Nephron (organoid): ENCODE results near the gene MACIR.

Experiments
- H3K27ac Mint-ChIP-seq, 3 experiments: 2 replicates each; pipeline ENCODE4 v1.8.0; 2020; ENCODE audit warnings: mixed read lengths in 3 of 3, mild to moderate bottlenecking in 2 of 3, moderate library complexity in 1 of 3
- H3K27me3 Mint-ChIP-seq: 2 replicates; pipeline ENCODE4 v1.8.0; 2021; ENCODE audit warnings: low read depth, mild to moderate bottlenecking, moderate library complexity, mixed read lengths
- H3K36me3 Mint-ChIP-seq: 2 replicates; pipeline ENCODE4 v1.8.0; 2020; ENCODE audit warnings: low read depth, mixed read lengths
- H3K4me1 Mint-ChIP-seq: 2 replicates; pipeline ENCODE4 v1.8.0; 2020; ENCODE audit warnings: mixed read lengths
- H3K4me3 Mint-ChIP-seq, 3 experiments: 2 replicates each; pipeline ENCODE4 v1.8.0; 2020; ENCODE audit warnings: mild to moderate bottlenecking in 3 of 3, mixed read lengths in 3 of 3, moderate library complexity in 2 of 3
- H3K9me3 Mint-ChIP-seq: 2 replicates; pipeline ENCODE4 v1.8.0; 2020; ENCODE audit warnings: mixed read lengths
- TF ChIP-seq, protein P1 (sequence below), 3 experiments: fragments of 200-600 bp; sonication (generic); IDR thresholded peaks; one replicate each; pipeline ENCODE4 v1.5.0; 2021; ENCODE audit warnings: antibody characterized with exemption in 3 of 3; ENCODE audit not compliant: unreplicated experiment in 3 of 3

The MACIR gene

DNA sequence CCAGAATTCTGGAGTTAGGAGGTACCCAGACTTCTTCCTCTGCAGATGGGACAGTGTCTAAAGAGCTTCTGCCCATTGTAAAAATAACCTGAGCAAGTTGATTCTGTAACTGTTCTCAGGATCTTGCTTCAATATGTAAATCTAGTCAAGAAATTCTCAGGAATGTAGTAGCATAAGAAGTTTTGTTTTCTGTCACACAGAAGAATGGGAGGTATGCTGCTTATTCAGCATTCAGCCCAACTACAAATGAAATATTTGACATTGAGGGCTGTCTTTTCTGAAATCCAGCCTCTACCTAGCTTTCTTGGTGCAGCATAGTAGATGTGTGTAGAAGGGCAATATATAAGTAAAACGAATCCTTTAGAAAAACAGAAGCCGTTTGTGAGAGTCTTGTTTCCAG is 13.8 kb downstream of the MACIR start:
- H3K4me1 Mint-ChIP-seq: no peaks in the 10 kb centered on the region
- no peaks in the 10 kb centered on the region for H3K27me3 Mint-ChIP-seq
- peaks cover 24% of the 10 kb centered on the region for H3K36me3 Mint-ChIP-seq
- TF ChIP-seq, protein P1, sequence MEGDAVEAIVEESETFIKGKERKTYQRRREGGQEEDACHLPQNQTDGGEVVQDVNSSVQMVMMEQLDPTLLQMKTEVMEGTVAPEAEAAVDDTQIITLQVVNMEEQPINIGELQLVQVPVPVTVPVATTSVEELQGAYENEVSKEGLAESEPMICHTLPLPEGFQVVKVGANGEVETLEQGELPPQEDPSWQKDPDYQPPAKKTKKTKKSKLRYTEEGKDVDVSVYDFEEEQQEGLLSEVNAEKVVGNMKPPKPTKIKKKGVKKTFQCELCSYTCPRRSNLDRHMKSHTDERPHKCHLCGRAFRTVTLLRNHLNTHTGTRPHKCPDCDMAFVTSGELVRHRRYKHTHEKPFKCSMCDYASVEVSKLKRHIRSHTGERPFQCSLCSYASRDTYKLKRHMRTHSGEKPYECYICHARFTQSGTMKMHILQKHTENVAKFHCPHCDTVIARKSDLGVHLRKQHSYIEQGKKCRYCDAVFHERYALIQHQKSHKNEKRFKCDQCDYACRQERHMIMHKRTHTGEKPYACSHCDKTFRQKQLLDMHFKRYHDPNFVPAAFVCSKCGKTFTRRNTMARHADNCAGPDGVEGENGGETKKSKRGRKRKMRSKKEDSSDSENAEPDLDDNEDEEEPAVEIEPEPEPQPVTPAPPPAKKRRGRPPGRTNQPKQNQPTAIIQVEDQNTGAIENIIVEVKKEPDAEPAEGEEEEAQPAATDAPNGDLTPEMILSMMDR (IDR thresholded peaks at IDR 0.05; ENCODE audit: unreplicated experiment in 3 of 3): no peak
- no peak overlapping the region for H3K4me3 Mint-ChIP-seq
- H3K9me3 Mint-ChIP-seq: no peaks in the 10 kb centered on the region
- peak overlapping the region in 2 of 3 experiments; percentile 55 to 83 for H3K27ac Mint-ChIP-seq

DNA sequence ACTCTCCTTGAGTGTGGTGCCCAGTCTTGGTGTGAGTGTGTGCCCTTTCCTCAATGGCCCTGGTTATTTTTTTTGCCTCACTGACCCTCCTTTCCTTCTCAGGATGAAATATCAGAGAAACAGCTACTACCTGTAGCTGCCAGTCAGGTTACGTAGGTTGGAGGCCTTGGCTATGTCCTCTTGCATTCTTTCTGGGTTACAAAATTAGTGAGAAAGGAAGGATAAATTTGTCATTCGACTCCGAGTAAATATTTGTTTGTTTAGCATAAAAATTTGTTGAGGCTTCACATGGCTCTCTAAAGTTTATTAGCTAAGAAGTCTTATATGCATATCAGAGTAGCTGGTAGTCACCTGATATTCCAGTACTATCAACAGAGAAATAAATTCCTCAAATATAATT is 15.4 kb downstream of the MACIR start:
- no peaks in the 10 kb centered on the region for H3K4me1 Mint-ChIP-seq
- H3K36me3 Mint-ChIP-seq: peaks cover 19% of the 10 kb centered on the region
- H3K27me3 Mint-ChIP-seq: no peaks in the 10 kb centered on the region
- TF ChIP-seq, protein P1 (IDR thresholded peaks at IDR 0.05; ENCODE audit: unreplicated experiment in 3 of 3): no peak
- H3K9me3 Mint-ChIP-seq: no peaks in the 10 kb centered on the region
- no peak overlapping the region for H3K27ac Mint-ChIP-seq
- no peak overlapping the region for H3K4me3 Mint-ChIP-seq

DNA sequence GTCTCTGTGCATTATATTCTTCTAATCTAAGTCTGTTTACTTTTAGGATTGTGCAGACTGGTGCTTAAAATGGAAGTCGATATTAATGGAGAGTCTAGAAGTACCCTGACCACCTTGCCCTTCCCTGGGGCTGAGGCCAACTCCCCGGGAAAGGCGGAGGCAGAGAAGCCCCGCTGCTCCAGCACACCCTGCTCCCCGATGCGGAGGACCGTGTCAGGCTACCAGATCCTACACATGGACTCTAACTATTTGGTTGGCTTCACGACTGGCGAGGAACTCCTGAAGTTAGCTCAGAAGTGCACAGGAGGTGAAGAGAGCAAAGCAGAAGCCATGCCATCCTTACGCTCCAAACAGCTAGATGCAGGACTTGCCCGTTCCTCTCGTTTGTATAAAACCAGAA is 17.3 kb downstream of the MACIR start:
- H3K4me1 Mint-ChIP-seq: no peaks in the 10 kb centered on the region
- TF ChIP-seq, protein P1 (IDR thresholded peaks at IDR 0.05; ENCODE audit: unreplicated experiment in 3 of 3): no peak
- H3K36me3 Mint-ChIP-seq: peaks cover 31% of the 10 kb centered on the region
- H3K4me3 Mint-ChIP-seq: no peak overlapping the region
- no peaks in the 10 kb centered on the region for H3K27me3 Mint-ChIP-seq
- H3K27ac Mint-ChIP-seq: no peak overlapping the region
- H3K9me3 Mint-ChIP-seq: no peaks in the 10 kb centered on the region

DNA sequence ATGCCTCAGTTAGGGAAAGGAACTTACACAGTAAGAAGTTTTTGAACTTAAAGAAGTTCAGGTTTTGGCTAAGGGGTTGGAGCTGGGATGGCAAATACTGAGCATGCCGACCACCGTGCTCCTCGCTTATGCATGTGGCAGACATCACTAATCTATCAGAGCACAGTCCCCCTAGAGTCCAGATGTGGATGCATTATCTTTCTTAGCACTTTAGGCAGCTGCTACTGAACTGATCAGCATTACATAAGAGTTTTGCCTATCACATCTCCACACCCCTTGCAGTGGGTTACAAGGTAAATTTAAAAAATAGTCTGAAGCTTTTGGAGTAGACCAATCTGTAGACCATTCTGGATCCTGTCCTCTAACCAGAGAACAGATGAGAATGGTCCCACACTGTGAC is 22.4 kb downstream of the MACIR start:
- Mint-ChIP-seq H3K4me1 (no peaks in the 10 kb centered on the region), H3K4me3 (no peak overlapping the region), H3K9me3 (no peaks in the 10 kb centered on the region)

DNA sequence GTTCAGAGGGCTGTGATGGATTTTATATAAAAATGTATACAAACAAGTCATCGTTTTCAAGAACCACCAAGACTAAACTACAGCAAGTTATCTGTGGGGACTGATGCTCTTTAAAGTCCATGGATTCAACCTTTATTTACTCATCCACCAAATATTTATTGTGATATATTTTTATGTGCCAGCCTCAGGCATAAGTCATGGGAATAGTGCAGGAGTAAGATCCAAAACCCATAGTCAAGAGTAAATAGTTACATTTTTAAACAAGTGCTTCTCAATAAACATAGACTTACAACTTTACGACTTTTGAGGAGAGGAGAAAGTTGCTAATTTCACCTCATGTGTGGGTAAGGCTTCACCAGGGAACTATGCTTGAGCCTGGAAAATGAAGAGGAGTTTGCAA is 24.6 kb downstream of the MACIR start:
- no peaks in the 10 kb centered on the region for H3K4me1 Mint-ChIP-seq
- TF ChIP-seq, protein P1 (IDR thresholded peaks at IDR 0.05; ENCODE audit: unreplicated experiment in 3 of 3): no peak
- no peak overlapping the region for H3K27ac Mint-ChIP-seq
- no peaks in the 10 kb centered on the region for H3K9me3 Mint-ChIP-seq
- no peaks in the 10 kb centered on the region for H3K27me3 Mint-ChIP-seq
- H3K36me3 Mint-ChIP-seq: peaks cover 16% of the 10 kb centered on the region
- no peak overlapping the region for H3K4me3 Mint-ChIP-seq

More for the DNA sequence above, 22.4 kb downstream of the MACIR start:
- Mint-ChIP-seq H3K36me3 (peaks cover 26% of the 10 kb centered on the region), H3K27ac (no peak overlapping the region), H3K27me3 (no peaks in the 10 kb centered on the region)
- TF ChIP-seq, protein P1 (IDR thresholded peaks at IDR 0.05; ENCODE audit: unreplicated experiment in 3 of 3): no peak

DNA sequence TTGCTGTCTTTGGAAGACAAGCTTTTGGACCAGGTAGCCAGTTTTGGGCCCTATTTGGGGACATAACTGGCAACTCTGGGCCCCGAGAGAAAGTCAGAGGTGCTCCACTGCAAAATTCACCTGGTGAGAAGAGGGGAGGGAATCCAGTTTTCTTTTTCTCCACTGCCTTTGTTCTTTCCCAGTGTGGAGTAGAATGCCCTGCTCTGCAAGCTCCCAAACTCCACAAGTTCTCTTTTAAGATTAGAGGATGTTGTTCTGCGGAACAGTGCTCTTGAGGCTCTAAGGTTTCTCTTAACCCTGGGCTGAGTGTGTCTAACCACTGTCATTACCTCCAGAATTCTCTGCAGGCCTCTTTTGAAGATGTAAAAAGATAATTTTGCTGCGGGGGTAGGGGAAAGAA is 25.3 kb downstream of the MACIR start:
- Mint-ChIP-seq H3K36me3 (peaks cover 16% of the 10 kb centered on the region), H3K27me3 (no peaks in the 10 kb centered on the region), H3K27ac (no peak overlapping the region), H3K9me3 (no peaks in the 10 kb centered on the region), H3K4me3 (no peak overlapping the region), H3K4me1 (no peaks in the 10 kb centered on the region)
- TF ChIP-seq, protein P1 (IDR thresholded peaks at IDR 0.05; ENCODE audit: unreplicated experiment in 3 of 3): no peak
